DLD1 (cell line): Measurements from ENCODE around the gene PSTPIP1.

ENCODE experiments used
- in situ Hi-C: cut with HindIII; loops from 2 replicates; pipeline ENCODE4 v1.10.0; 2017; ENCODE audit warnings: low sequenced_read_pairs

PSTPIP1 gene

DNA sequence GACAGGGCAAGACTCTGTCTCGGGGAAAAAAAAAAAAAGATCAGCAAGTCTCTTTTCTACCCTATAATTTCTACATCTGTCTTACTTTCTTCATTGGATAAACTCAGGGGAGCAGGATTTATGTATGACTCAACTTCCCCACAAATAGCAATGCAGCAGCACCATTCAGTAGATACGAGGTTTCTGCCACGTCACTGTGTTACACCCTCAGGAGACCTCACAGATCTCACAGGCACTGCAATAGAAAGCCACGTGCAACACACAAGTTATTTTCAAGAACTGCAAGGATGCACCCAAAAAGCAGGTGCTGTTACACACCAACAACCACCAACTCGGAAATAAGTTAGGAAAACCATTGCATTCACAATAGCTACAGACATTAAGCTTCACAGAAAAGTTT, 45.7 kb downstream of the PSTPIP1 start:
- in situ Hi-C loops = no loop called here

DNA sequence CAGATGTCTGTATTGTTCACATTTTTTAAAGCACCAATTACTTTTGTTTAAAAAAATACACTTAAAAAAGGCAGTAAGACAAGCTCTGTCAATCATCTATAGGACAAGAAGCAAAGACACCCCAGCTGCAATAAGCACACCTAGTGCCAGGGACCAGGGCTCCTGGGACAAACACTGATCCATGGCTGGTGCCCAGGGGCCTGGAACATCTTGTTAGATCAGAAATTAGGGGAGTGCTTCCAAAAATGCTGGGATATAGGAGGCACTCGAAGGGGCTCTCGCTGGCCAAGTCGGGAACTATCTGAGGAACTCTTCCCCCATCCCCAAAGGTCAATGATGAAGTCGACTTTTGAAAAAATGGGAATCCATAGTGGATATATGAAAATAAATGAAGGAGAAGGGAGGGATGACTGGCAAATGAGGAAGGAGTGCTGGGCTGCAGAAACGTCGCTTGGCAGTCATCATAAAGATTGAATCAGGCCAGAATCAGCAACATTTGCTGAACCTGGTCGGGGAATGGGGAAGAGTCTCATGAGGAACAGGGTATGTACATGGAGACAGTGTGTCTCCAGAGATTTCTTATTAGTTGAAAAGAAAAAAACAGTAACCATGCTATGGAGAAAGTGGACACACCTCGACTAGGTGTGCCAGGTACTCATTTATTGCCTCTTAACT, 47.5 kb downstream of the PSTPIP1 start:
- in situ Hi-C loops = no loop called here

DNA sequence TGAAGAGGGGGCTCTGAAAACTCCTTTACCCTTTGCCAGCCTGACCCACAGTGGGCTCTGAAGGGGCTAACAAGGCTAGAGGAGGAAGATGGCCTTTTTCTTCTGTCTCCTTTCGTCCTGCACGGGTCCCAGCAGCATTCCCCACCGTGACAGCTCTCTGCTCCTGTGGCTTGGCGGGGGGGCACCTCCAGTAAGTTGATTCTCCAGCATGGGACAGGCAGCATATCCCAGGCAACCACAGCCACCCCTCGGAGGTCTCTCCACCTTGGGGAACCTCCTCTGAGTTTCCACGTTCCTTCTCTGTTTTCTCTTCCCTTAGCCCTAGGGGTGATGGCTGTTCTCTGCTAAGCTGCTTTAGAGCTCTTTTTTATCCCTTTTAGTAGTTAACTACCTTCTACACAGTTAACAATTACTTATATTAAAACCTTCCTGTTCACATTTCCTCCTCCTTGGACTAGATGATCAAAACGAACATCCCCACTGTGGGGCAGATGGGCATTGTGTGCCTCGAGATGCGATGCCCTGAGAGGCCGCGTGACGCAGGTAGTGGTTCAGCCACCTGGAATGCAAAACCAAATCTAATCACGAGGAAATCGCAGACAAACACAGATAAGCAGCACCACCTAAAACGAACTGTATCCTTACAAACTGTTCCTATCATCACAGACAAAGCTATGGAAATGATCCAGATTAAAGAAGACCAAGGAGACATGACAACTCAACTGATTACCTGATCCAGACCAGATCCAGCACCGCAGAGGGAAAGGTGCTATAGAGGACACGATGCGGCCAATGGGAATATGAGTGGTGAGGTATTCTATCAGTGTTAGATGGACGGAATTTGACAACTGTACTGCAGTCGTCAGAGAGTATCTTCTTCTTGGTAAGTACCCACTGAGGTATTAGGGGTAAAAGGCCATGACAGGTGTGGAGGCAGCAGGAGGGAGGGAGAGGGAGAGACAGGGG, 48.3 kb downstream of the PSTPIP1 start:
- in situ Hi-C loops = no loop called here

DNA sequence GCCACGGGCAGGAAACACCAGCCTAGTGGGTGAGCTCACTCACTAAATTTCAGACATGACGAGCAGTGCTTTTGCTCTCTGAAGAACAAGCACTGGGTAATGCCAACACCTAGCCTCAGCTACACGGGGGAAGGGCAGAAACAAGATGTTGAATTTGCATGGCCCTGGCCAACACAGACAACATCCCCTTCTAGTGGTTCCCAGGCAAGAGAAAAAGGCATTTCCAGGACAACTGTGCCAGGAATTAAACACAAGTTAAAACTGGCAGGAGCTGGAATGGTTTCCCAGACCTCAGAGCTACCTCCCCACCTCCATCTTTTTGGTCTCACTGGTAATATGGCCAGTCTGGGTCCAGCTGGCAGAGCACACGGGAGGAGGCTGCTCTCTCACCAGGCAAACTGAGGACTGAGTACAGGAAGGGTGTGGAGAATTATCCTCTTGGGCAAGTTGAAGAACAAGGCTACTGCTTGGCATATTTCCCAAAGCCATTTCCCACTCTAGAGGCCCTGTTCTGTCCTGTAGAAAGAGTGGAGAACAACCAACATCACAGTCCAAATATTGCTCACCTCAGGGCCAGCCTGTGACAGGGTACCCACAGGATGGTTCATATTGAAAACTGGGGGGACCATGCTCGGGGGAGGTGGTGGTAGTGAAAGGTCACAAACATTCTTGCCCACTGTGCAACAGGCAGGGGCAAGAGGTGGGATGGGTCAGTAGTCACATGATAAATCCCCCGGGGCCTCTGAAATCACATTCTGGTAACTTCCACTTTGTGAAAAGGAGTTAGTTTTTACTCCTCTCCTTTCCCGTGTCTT, 49.5 kb downstream of the PSTPIP1 start:
- in situ Hi-C loops = no loop called here

GRCh38 chr15:77045985-77046384, 51.1 kb downstream of the PSTPIP1 start:
- in situ Hi-C loops = no loop called here

GRCh38 chr15:77046704-77047412, 51.9 kb downstream of the PSTPIP1 start:
- in situ Hi-C loops = no loop called here

GRCh38 chr15:77048135-77048876, 53.4 kb downstream of the PSTPIP1 start:
- in situ Hi-C loops = no loop called here

DNA sequence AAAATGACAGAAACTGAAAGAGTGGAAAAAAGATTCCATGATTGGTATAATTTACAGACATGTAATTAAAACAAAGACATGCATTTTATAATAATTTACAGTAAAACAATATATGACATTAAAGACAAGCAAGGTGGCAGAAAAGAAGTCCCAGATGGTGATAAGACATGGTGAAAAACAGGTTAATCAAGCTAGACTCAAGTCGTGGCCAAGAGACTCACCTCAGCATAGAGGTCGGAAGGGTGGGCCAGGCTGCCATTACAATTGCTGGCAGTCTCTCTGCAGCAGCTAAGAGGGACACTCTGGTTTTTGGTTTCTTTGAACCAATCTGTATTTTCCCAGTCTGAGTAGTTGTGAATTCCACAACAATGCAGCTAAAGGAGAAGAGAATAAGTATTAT, 57.6 kb downstream of the PSTPIP1 start:
- in situ Hi-C loops = no loop called here

DNA sequence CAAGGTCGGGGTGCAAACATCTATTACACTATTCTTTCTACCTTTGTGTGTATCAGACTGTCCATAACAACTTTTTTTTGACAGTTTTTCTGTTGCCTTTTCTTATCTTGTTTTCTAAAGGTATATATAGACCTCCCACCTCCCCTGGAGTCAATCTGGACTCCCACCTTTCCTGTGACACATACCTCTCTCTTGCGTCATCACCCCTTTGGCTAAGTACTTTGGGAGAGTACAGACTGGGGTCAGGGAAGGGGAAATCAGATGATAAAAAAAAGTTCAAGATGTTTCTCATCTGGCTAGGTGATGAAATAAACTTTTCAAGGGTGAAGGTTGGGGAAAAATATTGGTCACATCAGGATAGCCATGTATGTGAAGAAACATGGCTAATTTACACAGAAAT, 58.8 kb downstream of the PSTPIP1 start:
- in situ Hi-C loops = no loop called here

DNA sequence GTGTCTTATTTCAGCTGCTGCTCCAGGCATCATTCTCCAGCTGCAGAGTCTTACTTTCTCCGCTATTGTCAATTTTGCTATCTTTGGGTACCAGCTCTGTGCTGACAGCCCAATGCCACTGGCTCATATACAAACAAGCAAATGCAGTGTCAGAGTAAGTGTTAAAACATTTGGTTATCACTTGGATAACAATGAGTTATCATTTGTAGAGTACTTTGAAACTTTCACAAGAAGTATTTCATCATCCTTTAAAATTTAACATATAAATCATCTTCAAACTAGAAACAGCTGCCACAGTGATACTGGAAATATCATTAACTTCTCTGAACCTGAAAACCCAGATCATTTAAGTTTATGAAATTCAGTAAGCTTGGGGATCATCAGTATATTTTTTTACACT, 62.1 kb downstream of the PSTPIP1 start:
- in situ Hi-C loops = no loop called here

GRCh38 chr15:77057685-77058084, 62.8 kb downstream of the PSTPIP1 start:
- in situ Hi-C loops = no loop called here

GRCh38 chr15:77058468-77058867, 63.5 kb downstream of the PSTPIP1 start:
- in situ Hi-C loops = no loop called here

DNA sequence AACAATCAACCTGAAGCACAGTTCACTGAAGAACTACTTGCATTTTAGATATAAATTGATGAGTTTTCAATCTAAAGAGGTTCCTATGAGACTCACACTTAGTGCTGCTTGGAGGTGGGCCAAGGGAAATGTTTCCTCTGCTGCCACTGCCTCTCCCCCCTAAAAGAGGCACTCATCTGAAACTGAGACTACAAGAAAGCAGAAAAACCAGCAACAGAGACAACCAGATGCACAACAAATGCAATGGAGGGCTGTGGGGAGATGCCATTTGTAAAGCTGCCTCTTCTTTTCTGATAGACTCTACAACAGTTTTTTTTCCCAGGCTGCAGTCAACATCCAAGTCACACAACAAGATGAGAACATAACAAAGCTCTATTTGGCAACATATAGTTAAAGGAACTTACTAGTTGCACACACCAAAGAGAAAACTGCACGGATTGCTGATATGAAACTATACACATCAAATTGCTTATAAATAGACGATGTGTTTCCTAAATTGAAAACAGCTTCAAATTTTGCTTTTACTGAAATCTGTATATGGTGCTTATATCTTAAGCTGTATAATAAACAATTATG, 64.9 kb downstream of the PSTPIP1 start:
- in situ Hi-C loops = no loop called here

DNA sequence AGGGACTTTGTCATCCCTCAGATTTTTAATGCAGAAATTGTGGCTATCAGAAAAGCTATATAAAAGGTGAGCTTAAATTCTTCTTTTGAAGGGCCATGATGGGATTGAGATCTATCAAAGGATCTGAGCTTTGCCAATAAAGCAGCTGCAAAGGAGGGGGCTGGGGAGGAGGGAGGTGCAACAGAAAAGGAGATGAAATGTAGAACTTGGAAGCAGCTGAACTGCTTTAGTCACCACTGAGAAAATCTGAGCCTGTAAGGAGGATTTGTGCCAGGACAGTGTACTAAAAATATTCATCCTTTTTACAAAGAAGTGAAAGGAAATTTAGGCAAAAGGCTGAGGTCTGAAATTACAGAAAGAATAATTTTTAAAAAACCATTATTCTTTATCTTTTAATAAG, 65.6 kb downstream of the PSTPIP1 start:
- in situ Hi-C loops = no loop called here

- in situ Hi-C loops = no loop called here
These were observed 68.3 kb downstream of the PSTPIP1 start for GRCh38 chr15:77063249-77063648.

DNA sequence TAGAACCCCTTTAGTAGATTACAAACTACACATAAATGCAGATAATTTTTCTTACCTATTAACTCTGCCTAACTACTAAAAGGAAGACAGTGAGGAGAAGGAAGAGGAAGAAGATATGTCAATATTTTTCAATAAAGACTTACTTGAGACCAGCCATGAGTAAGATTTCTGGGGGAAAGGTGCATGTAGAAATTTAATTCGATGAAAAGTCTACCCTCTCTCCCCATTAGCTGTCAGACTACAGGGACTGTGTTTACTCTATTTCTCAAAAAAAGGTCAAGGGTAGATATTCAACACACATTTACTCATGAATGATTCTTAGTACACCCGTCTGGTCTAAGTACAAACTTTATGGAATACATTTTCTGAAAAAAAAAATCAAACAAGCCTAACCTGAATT, 69.1 kb downstream of the PSTPIP1 start:
- in situ Hi-C loops = no loop called here

- in situ Hi-C loops = no loop called here
These were observed 69.8 kb downstream of the PSTPIP1 start for GRCh38 chr15:77064539-77065308.

GRCh38 chr15:77066971-77067690, 72.2 kb downstream of the PSTPIP1 start:
- in situ Hi-C loops = no loop called here
